Lower leg skin (tissue), 3 donors: ENCODE measurements around the gene CSNK2B.

ENCODE experiments used
- POLR2A ChIP-seq, 2 donors: fragments of 450-650 bp; IDR thresholded peaks; one replicate each; pipeline ENCODE4 v1.6.1; 2016 to 2017; ENCODE audit warnings: antibody characterized with exemption in 2 of 2, mild to moderate bottlenecking in 1 of 2, moderate library complexity in 1 of 2
- TF ChIP-seq, protein P1 (sequence below), 3 donors: fragments of 450-650 bp; IDR thresholded peaks; one replicate each; pipeline ENCODE4 v1.5.1; 2016; ENCODE audit warnings: antibody characterized with exemption in 3 of 3, mild to moderate bottlenecking in 3 of 3, moderate library complexity in 2 of 3

DNA sequence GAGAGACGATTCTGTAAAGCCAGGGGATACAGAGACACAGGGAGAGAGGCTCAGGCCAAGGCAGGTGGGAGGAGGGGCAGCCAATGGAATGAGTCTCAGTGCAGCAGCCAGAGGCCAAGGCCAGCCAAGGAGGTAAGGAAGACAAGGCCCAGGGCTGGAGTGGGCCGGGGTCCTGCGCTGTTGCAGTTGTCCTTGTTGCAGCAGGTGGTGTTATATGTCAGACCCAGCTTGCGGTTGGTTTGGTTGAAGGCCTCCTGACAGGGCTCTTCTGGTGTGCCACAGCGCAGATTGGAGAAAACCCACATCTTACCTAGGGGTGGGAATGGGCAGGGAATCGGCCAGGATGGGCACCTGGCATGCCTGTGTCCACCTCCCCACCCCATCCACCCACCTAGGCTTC, 53.1 kb downstream of the CSNK2B start:
- TF ChIP-seq, protein P1, sequence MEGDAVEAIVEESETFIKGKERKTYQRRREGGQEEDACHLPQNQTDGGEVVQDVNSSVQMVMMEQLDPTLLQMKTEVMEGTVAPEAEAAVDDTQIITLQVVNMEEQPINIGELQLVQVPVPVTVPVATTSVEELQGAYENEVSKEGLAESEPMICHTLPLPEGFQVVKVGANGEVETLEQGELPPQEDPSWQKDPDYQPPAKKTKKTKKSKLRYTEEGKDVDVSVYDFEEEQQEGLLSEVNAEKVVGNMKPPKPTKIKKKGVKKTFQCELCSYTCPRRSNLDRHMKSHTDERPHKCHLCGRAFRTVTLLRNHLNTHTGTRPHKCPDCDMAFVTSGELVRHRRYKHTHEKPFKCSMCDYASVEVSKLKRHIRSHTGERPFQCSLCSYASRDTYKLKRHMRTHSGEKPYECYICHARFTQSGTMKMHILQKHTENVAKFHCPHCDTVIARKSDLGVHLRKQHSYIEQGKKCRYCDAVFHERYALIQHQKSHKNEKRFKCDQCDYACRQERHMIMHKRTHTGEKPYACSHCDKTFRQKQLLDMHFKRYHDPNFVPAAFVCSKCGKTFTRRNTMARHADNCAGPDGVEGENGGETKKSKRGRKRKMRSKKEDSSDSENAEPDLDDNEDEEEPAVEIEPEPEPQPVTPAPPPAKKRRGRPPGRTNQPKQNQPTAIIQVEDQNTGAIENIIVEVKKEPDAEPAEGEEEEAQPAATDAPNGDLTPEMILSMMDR (IDR thresholded peaks at IDR 0.05), result no peak
- no peak for TF ChIP-seq POLR2A (IDR thresholded peaks at IDR 0.05)
